ENCODE measurements around the gene FOXM1.
"Not testable (repeated sequence)": the region's sequence is repeated elsewhere in the genome, so short reads cannot be mapped to it uniquely, and the experiment has no call there.

The FOXM1 gene

DNA sequence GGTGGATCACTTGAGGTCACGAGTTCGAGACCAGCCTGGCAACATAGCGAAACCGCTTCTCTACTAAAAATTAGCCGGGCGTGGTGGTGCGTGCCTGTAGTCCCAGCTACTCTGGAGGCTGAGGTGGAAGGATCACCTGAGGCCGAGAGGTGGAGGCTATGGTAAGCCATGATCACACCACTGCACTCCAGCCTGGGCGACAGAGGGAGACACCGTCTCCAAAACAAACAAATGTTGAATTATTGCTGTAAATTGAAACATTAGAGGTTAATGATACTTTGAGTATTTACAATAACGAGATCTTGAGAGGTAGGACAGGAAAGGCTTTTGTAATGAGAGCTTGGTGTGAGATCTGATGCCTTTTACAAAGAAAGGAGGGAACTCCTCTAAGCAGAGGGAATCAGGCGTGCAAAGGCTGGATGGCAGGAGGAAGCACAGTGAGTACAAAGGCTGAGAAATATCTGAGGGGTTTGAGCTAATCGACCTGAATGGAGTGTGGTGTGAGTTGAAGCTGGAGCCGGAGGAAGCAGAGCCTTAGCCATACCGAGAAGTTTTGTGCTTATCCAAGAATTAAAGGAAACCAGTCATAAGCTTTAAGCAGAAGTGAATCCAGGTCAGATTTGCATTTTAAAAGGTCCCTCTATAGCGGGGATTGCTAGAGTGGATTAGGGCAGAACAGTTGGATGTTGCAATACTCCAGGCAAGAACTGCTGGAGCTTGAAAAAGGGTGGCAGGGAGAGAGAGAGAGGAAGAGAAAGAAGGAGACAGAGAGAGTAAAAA is 1.2 kb upstream of the FOXM1 start:
- DNase-seq: no peak

GRCh38 chr12:2876431-2877046 is 435 bp downstream of the FOXM1 start:
- DNase-seq: no peak

DNA sequence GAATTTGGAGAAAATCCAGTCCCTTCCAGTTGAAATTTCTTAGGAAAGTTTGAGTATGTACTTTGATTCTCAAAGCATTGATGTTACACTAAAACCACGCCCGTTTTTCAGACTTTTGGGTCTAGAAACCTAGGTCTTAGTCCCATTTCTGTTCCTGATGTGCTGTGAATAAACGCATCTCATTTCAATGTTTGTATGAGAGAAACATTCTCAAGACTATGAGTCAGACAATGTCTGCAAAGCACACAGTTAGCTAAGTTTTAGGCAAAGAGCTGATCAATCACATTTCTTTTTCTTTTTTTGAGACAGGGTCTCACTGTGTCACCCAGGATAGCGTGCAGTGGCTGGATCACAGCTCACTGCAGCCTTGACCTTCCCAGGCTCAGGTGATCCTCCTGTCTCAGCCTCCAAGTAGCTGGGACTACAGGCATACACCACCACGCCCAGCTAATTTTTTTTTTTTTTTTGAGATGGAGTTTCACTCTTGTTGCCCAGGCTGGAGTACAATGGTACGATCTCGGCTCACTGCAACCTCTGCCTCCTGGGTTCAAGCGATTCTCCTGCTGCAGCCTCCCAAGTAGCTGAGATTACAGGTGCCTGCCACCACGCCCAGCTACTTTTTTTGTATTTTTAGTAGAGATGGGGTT is 7.9 kb downstream of the FOXM1 start:
- DNase-seq: not testable (repeated sequence)

DNA sequence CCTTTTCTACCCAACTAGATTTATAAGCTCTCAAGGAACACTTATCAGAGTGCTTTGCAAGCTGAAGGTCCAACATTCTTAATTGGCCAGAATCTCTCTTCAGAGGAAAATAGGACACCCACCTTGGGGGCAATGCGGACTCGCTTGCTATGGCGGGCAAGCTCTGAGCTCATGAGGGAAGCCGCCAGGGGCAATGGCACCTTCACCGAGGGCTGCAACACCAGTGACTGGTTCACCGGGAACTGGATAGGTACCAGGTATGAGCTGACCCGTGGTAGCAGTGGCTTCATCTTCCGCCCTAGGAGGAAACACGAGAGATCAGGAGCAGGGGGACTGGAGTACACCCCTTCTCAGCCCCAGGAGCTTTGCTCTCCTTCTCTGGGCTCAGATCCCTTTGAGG is 12.8 kb downstream of the FOXM1 start:
- DNase-seq: no peak

DNA sequence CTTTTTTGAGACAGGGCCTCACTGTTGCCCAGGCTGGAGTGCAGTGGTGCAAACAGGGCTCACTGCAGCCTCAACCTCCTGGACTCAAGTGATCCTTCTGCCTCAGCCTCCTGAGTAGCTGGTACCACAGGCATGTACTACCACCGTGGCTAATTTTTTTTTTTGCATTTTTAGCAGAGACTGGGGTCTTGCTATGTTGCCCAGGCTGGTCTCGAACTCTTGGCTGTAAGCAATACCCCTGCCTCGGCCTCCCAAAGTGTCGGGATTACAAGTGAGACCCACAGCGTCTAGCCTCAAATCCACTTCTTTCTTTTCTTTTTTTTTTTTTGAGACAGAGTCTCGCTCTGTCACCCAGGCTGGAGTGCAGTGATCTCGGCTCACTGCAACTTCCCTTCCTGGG is 13.6 kb downstream of the FOXM1 start:
- DNase-seq: not testable (repeated sequence)

DNA sequence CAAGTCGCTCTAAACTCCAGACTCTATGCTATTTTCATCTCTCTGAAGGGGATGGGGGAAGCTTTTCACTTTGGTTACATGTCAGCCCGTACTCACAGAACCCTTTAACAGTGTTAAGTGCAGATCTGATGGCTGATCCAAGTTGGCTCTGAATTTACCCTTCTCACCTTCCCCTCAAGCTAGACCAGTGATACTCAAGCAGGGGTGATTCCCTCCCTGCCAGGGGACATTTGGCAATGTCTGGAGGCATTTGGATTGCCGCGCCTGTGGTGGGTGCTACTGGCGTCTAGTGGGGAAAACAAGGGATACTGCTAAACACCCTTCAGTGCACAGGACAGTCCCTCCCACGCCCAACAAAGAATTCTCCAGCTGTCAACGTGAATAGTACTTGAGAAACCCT is 14.1 kb downstream of the FOXM1 start:
- DNase-seq: no peak

- DNase-seq: no peak
Measured at GRCh38 chr12:2860170-2860569, 16.8 kb downstream of the FOXM1 start.

DNA sequence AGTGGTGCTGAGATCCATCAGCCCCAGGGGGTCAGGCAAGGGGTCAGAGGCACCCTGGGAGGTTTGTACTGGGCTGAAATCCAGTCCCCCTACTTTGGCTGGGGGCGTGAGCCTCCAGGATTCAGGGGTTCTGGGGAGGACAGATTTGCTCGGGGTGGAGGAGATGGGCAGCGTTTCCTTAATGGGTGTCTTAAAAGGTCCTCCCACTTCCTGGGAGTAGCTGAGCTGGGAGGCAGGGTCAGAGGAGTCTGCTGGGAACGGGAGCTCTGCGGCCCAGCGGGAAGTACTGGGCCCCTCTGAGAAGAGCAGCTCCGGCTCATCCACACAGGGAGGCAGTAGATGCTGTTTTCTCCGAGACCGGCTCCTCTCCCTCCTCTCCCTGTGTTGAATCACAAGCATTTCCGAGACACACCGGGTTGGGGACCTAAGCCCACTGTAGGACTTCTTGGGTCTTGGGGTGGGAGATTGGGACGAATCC is 18.0 kb downstream of the FOXM1 start:
- DNase-seq: no peak

DNA sequence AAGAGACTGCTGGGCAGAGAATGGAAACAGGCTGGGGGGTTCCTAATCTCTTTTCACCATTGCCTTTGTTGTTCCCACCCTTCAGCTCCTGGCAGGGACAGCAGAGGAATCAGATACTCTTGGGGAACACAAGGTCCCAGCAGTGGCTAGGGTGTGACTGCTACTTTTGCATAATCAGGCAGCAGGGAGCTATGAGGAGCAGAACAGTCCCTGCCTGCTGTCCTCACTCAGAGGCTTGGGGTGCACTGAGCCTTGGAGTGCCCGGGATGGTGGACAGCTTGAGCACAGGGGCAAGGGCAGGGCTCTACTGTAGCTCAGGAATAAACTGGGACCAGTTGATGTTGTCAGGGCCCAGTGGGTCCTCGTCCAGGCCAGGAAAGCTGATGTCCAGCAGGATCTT is 18.6 kb downstream of the FOXM1 start:
- DNase-seq: no peak

DNA sequence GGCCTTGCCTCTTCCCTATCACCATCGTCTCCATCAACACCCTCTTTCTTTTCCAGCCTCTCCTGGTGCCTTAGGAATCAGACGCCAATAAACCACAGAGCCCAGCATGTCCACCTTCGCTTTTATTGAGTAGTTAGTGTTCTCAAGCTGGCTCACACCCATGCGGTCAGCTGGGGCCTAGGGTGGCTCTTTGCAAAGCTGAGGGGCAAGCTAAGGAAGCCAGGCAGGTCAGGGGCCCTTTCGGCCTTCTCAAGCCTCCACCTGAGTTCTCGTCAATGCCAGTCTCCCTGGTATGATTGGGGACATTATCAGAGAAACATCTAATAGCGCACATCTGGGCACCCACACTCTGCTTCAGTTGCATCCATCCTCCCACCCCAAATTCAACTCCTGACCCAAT is 19.4 kb downstream of the FOXM1 start:
- no peak for DNase-seq

DNA sequence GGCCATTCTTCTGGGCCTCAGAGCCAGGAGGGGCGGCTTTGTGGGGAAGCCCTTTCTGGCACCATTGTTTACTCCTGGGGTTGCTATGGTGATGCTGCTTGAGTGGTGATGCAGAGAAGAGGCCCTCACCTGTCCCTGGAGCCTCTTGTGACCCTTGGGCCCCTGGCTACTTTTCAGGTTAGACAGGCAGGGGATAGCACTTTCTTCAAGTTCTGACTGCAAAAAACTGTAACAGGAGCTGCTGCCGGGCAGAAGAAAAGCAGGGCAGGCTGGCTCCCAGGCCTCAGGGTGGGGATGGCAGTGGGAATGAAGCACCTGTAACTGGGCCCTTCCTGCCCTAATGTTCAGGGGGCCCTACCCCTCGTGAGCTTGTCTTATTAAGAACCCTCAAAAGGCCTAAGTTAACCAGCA is 19.9 kb downstream of the FOXM1 start, which contains the start of gene TEX52:
Gene TEX52 (minus strand): TSS at position 19 of the 411 bp plus-strand sequence. CDS start 13 bp downstream, at position 6.
- DNase-seq: no peak

DNA sequence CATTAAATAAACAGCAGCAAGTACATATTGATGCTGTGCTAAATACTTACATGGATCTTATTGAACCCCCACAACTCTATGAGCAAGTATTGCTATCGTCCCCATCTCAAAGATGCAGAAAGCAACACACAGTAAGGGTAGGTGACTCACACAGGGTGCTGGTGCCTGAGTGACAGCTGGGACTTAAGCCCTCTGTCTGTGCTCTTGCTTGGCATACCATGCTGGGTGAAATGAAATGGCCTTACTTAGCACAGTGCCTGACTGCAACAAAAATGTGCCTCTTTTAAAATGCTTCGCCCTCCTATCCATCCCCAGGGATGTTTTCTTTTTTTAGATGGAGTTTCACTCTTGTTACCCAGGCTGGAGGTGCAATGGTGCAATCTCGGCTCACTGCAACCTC is 20.9 kb downstream of the FOXM1 start:
- DNase-seq: no peak

DNA sequence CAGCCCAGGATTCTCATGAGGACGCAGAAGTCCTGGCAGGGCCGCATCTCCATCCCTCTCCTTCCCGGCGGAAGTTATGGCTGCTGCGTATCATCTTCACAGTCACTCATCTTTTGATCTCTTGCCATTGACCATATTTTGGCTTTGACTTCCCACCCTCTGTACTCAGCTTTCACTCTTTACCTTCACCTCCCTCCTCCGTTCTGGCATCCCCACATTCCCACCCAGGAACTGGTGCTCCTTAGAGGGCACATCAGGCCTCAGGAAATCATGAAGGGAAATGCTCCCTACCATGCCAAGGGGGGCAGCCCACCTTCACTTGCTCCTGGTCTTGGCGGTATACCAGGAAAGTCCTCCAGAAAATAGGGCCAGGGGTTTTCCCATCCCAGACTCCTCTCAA is 21.4 kb downstream of the FOXM1 start:
- no peak for DNase-seq

GRCh38 chr12:2854669-2855453 is 22.1 kb downstream of the FOXM1 start:
- DNase-seq: no peak

DNA sequence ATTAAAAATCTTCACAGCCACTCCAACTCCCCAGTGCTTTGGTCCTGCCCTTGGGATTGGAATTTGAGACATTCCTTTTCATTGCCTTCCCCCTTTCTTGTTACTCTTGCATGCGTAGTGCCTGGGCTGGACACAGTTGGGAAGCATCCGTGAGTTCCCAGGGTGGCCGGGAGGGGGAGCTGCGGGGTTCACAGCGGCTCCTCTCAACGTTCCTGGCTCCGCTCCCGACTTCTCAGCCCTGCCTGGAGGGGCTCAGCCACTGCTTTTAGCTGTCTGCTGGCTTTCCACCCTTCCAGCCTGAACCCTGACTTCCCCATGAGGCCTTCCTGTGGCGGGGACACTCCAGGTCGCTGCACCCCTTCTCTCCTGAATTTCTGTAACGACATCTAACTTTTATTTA is 23.3 kb downstream of the FOXM1 start:
- DNase-seq: no peak

GRCh38 chr12:2851931-2852330 is 25.0 kb downstream of the FOXM1 start:
- DNase-seq: no peak

DNA sequence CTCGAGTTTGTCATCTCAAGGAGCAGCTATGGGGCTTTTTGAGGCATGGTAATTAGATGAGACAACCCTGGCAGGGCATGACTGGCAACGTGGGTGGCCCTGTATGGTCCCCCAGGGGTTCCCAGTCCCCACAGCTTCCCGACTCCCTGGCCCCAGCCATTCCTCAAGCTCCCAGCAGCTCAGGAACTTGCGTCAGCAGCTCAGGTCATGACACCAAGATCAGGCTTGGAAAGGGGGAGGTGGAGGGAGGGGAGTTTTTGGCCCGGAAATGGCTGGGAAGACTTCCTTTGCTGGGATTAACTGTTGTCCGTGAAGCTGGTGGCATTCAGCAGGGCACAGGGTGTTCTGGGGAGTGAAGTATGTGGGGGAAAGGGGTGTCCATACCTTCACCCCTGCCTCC is 31.7 kb downstream of the FOXM1 start:
- no peak for DNase-seq

DNA sequence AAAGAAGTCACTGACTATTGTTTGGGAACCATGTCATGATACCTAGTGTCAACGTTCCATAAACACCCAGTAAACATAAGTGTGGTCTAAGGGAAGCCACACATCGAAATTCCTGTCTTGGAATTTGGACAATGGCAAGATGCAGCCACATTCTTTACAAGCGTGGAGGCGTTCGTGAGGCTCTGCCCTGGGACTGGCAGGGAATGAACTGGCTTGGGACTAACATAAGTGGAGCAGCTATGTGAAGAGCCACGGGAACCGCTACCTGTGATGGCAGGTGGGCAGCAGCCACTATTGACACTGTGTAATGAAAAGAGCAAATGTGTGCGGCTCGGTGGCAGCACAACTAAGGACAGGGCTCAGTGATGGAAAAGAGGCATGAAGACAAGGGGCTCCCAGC is 32.2 kb downstream of the FOXM1 start:
- DNase-seq: no peak

DNA sequence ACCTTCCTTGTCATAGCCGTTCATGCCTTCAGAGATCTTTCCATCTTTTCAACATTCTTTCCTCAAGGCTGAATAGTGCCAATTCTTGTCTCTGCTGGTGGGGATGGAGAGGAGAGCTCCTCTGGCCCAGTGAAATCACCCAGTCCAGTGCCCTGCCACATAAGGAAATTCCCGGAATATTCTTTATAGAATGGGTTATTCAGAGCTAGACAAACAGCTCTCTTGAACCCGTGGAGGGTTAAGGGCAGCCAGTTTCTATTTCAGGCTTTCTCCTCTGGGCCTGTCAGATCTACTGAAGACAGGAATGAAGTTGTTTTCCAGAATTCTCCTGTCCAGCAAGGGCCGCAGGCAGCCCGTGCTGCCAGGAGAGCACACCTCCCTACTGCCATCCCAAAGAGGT is 34.0 kb downstream of the FOXM1 start:
- DNase-seq: no peak

- no peak for DNase-seq
Measured at GRCh38 chr12:2841056-2841650, 35.8 kb downstream of the FOXM1 start.

DNA sequence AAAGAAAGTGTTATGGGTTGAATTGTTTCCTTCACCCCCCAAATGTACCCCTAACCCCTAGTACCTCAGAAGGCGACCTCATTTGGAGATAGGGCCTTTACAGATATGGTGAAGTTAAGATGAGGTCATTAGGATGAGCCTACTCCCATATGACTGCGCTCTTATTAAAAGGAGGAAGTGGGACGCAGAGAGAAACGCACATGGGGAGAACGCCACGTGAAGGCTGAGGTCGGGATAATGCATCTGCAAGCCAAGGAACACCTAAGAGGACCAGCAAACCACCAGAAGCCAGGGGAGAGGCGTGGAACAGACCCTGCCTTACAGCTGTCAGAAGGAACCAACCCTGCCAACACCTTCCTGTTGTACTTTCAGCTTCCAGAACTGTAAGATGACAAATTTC is 40.4 kb downstream of the FOXM1 start:
- no peak for DNase-seq

DNA sequence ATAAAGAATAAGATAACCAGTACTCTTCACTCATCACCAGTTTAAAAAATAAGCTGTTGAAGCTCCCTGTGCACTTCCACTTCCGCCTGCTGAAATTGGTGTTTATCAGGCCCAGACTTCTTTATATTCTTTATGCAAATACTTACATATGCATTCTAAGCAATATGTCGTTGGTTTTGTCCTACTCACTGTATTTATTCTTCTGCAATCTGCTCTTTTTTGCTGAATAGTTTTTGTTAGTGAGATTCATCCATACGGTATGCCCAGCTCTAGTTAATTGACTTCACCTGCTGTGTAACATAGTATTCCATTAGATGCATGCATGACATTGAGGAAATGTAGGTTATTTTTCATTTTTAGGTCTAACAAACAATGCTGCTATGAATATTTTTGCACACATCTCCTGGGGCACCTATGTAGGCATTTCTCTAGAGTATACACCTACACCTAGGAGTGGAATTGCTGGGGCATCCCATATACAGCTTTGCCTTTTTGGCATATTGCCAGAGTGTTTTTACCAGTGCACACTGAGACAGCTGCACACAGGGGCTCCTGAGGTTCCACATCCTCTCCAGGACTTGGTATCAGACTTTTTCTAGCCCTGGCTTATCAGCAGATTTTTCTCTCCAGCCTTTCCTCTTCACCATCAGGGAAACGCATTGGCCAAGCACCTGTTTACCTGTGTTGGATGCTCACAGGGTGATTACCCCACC is 41.1 kb downstream of the FOXM1 start:
- no peak for DNase-seq

All from SHP77 treated with DMSO at 0.1 percent for 48 hours (cell line).